Superior temporal gyrus (tissue), 1 donor: ENCODE measurements around the gene FBN1.

Source experiments
- DNase-seq: peaks from one replicate; pipeline ENCODE4 v3.0.0-alpha.2; 2016; ENCODE audit errors: extremely low spot score

FBN1 gene

GRCh38 chr15:48366584-48367312 is 278.8 kb downstream of the FBN1 start:
- no peak for DNase-seq

GRCh38 chr15:48365575-48365974 is 279.9 kb downstream of the FBN1 start:
- DNase-seq: no peak

- no peak for DNase-seq
Observed at GRCh38 chr15:48363474-48363873, 282.0 kb downstream of the FBN1 start.

GRCh38 chr15:48361685-48362084 is 283.8 kb downstream of the FBN1 start:
- DNase-seq: no peak

- DNase-seq: no peak
Observed at GRCh38 chr15:48360841-48361240, 284.7 kb downstream of the FBN1 start.
